ENCODE results near the gene FYB2. TPM values are rescaled to one million over a fixed set of nuclear protein-coding genes. Genes with fewer than 3 reads are reported as not detected.
A peak's percentile ranks its signal among the peaks of the same experiment; 100 is the strongest.

The FYB2 gene
- total RNA-seq, 1 experiment from 2014 or later: 0.15 TPM

DNA sequence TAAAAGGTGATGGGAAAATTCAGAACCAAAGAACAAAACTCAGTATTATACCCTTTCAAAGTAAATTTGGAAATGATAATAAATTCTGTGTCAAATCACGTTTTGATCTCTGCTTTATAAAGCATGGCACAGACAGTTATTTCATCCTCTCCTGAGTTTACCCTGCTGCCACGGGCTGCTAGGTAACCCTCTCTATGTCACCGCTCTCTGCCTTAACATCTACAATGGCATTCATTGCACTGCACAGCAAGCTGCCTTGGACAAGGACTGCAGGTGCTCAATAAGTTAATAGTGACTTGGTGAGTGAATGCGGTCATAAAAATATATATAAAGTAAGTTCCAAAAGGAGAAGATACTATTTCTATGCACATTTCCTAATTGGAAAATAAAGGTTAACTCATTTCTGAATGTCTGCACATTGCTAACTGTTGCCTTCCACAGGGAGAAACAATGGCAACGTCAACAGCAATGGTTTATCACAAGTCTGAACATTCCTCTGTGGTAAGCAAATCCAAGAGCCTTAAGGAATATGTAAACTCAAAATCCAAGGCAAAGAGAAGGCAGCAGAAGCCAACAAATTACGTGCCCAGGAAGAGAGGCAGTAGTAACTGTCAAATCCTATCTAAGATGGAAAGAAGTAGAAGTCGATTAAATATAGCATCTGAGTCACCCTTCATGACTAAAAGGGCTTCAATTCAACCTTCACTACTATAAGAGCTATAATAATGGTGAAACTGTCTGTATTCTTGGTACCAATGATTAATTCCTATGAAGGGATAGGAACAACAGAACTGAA lies 19.4 kb downstream of the FYB2 start (continued):
- TF ChIP-seq NR2C2 (CRISPR knock-in tag; IDR thresholded peaks at IDR 0.05) (no peak), TEAD4 (CRISPR knock-in tag; IDR thresholded peaks at IDR 0.05) (no peak), ZNF416 (CRISPR knock-in tag; IDR thresholded peaks at IDR 0.05) (no peak), NFATC4 (CRISPR knock-in tag; IDR thresholded peaks at IDR 0.05) (no peak)
- TF ChIP-seq, protein P1, sequence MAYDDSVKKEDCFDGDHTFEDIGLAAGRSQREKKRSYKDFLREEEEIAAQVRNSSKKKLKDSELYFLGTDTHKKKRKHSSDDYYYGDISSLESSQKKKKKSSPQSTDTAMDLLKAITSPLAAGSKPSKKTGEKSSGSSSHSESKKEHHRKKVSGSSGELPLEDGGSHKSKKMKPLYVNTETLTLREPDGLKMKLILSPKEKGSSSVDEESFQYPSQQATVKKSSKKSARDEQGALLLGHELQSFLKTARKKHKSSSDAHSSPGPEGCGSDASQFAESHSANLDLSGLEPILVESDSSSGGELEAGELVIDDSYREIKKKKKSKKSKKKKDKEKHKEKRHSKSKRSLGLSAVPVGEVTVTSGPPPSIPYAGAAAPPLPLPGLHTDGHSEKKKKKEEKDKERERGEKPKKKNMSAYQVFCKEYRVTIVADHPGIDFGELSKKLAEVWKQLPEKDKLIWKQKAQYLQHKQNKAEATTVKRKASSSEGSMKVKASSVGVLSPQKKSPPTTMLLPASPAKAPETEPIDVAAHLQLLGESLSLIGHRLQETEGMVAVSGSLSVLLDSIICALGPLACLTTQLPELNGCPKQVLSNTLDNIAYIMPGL (CRISPR knock-in tag; IDR thresholded peaks at IDR 0.05): no peak
- TF ChIP-seq, protein P2, sequence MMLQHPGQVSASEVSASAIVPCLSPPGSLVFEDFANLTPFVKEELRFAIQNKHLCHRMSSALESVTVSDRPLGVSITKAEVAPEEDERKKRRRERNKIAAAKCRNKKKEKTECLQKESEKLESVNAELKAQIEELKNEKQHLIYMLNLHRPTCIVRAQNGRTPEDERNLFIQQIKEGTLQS (CRISPR knock-in tag; conservative IDR thresholded peaks at IDR 0.05): no peak

DNA sequence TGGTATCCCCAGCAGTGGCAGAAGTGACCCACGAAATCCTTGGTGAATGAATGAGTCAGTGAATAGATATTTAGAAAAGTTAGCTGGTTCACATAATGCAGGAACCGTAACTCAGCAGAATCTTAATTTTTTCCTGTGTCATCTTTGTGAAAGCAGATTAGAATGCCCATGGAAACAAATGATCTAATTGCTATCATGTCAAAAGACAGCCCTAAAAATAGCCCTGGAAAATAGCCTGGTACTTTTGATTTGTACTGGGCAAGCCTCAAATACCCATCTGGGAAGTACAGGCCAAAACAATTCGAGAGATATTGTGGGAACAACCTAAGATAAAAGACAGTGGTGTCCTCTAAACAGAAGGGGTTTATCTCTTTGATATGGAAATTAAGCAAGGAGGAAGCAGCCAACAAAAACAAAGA lies 21.1 kb downstream of the FYB2 start:
- ATAC-seq (peak; percentile 61), DNase-seq (ENCODE audit: low spot score) (no peak)
- H3K4me1 Mint-ChIP-seq: peaks cover 18% of the 10 kb centered on the region
- H3K9me3 Mint-ChIP-seq: no peaks in the 10 kb centered on the region
- H3K4me3 Mint-ChIP-seq: no peak overlapping the region
- H3K36me3 Mint-ChIP-seq: no peaks in the 10 kb centered on the region
- no peak overlapping the region for H3K27ac Mint-ChIP-seq
- H3K27me3 Mint-ChIP-seq (ENCODE audit: low read depth): no peaks in the 10 kb centered on the region
- ChIA-PET POLR2A (no interaction called here), CTCF (interaction anchor here (1.4 to 2.2 kb wide), 3 partner anchors 21 to 33 kb away, joined by 3 to 6 read pairs (median 5); partner anchors contain the start of gene FYB2)
- TF ChIP-seq, protein P2 (CRISPR knock-in tag; conservative IDR thresholded peaks at IDR 0.05): no peak

DNA sequence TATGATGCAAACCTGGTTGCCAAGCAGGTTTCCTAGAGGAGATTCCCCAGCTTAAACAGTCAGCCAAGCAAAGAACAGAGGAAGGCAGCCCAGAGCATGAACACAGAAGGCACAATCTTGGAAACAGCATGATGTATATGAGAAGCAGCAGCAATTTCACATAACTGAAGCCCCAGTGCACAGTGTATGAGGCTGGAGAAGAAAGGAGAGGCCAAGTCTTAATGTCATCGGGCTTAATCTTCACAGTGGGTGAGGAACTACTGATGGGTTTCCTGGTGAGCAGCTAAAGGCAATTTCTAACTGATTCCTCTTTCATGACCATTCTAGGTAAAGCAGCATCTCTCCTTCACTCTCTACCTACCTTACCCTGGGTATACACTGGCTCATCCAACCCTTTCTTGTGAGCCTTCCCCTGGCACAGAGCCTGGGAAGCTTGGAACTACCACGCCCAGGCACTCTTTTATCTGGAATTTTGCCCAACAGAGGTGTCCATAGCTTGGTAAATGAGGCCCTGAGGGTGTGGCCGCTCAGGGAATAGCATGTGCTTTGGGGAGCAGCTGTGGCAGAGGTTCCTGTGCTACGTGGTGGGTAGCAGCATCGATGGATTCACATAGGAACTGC lies 22.0 kb downstream of the FYB2 start:
- Mint-ChIP-seq H3K27ac (no peak overlapping the region), H3K4me3 (no peak overlapping the region), H3K4me1 (peaks cover 18% of the 10 kb centered on the region), H3K36me3 (no peaks in the 10 kb centered on the region), H3K9me3 (no peaks in the 10 kb centered on the region), H3K27me3 (ENCODE audit: low read depth) (no peaks in the 10 kb centered on the region)
- DNase-seq (ENCODE audit: low spot score) (no peak), ATAC-seq (peak; percentile 72)
- ChIA-PET CTCF (interaction anchor here (1.2 to 2.2 kb wide), 4 partner anchors 10 to 34 kb away, joined by 3 to 6 read pairs (median 4); partner anchors contain the start of gene FYB2), POLR2A (no interaction called here)
- no peak for TF ChIP-seq ESRRA (CRISPR knock-in tag; IDR thresholded peaks at IDR 0.05; ENCODE audit: borderline replicate concordance)
- no peak for TF ChIP-seq OVOL2 (CRISPR knock-in tag; IDR thresholded peaks at IDR 0.05; ENCODE audit: borderline replicate concordance)
- no peak for TF ChIP-seq GABPB1 (CRISPR knock-in tag; IDR thresholded peaks at IDR 0.05)
- TF ChIP-seq ELF4 (CRISPR knock-in tag; IDR thresholded peaks at IDR 0.05; ENCODE audit: low read depth): no peak
- TF ChIP-seq ZNF232 (CRISPR knock-in tag; IDR thresholded peaks at IDR 0.05): no peak
- TF ChIP-seq, protein P3, sequence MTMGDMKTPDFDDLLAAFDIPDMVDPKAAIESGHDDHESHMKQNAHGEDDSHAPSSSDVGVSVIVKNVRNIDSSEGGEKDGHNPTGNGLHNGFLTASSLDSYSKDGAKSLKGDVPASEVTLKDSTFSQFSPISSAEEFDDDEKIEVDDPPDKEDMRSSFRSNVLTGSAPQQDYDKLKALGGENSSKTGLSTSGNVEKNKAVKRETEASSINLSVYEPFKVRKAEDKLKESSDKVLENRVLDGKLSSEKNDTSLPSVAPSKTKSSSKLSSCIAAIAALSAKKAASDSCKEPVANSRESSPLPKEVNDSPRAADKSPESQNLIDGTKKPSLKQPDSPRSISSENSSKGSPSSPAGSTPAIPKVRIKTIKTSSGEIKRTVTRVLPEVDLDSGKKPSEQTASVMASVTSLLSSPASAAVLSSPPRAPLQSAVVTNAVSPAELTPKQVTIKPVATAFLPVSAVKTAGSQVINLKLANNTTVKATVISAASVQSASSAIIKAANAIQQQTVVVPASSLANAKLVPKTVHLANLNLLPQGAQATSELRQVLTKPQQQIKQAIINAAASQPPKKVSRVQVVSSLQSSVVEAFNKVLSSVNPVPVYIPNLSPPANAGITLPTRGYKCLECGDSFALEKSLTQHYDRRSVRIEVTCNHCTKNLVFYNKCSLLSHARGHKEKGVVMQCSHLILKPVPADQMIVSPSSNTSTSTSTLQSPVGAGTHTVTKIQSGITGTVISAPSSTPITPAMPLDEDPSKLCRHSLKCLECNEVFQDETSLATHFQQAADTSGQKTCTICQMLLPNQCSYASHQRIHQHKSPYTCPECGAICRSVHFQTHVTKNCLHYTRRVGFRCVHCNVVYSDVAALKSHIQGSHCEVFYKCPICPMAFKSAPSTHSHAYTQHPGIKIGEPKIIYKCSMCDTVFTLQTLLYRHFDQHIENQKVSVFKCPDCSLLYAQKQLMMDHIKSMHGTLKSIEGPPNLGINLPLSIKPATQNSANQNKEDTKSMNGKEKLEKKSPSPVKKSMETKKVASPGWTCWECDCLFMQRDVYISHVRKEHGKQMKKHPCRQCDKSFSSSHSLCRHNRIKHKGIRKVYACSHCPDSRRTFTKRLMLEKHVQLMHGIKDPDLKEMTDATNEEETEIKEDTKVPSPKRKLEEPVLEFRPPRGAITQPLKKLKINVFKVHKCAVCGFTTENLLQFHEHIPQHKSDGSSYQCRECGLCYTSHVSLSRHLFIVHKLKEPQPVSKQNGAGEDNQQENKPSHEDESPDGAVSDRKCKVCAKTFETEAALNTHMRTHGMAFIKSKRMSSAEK (CRISPR knock-in tag; IDR thresholded peaks at IDR 0.05; ENCODE audit: borderline replicate concordance): no peak
- TF ChIP-seq, protein P4, sequence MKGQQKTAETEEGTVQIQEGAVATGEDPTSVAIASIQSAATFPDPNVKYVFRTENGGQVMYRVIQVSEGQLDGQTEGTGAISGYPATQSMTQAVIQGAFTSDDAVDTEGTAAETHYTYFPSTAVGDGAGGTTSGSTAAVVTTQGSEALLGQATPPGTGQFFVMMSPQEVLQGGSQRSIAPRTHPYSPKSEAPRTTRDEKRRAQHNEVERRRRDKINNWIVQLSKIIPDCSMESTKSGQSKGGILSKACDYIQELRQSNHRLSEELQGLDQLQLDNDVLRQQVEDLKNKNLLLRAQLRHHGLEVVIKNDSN (CRISPR knock-in tag; IDR thresholded peaks at IDR 0.05): no peak
- TF ChIP-seq, protein P5, sequence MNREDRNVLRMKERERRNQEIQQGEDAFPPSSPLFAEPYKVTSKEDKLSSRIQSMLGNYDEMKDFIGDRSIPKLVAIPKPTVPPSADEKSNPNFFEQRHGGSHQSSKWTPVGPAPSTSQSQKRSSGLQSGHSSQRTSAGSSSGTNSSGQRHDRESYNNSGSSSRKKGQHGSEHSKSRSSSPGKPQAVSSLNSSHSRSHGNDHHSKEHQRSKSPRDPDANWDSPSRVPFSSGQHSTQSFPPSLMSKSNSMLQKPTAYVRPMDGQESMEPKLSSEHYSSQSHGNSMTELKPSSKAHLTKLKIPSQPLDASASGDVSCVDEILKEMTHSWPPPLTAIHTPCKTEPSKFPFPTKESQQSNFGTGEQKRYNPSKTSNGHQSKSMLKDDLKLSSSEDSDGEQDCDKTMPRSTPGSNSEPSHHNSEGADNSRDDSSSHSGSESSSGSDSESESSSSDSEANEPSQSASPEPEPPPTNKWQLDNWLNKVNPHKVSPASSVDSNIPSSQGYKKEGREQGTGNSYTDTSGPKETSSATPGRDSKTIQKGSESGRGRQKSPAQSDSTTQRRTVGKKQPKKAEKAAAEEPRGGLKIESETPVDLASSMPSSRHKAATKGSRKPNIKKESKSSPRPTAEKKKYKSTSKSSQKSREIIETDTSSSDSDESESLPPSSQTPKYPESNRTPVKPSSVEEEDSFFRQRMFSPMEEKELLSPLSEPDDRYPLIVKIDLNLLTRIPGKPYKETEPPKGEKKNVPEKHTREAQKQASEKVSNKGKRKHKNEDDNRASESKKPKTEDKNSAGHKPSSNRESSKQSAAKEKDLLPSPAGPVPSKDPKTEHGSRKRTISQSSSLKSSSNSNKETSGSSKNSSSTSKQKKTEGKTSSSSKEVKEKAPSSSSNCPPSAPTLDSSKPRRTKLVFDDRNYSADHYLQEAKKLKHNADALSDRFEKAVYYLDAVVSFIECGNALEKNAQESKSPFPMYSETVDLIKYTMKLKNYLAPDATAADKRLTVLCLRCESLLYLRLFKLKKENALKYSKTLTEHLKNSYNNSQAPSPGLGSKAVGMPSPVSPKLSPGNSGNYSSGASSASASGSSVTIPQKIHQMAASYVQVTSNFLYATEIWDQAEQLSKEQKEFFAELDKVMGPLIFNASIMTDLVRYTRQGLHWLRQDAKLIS (CRISPR knock-in tag; IDR thresholded peaks at IDR 0.05; ENCODE audit: borderline replicate concordance): no peak
- TF ChIP-seq FOXP1 (CRISPR knock-in tag; IDR thresholded peaks at IDR 0.05; ENCODE audit: borderline replicate concordance): no peak
- TF ChIP-seq SOX15 (CRISPR knock-in tag; IDR thresholded peaks at IDR 0.05): no peak
- no peak for TF ChIP-seq KAT7 (CRISPR knock-in tag; IDR thresholded peaks at IDR 0.05; ENCODE audit: borderline replicate concordance)
- TF ChIP-seq ZNF671 (CRISPR knock-in tag; IDR thresholded peaks at IDR 0.05): no peak
- no peak for TF ChIP-seq GRHL2 (CRISPR knock-in tag; IDR thresholded peaks at IDR 0.05; ENCODE audit: insufficient replicate concordance, severe bottlenecking)
- no peak for TF ChIP-seq FOXK1 (CRISPR knock-in tag; IDR thresholded peaks at IDR 0.05)
- TF ChIP-seq PRRX2 (CRISPR knock-in tag; IDR thresholded peaks at IDR 0.05): no peak
